ENCODE results near the gene PHGDH. TPM values are rescaled to one million over a fixed set of nuclear protein-coding genes. Genes with fewer than 3 reads are reported as not detected.

Gene PHGDH
- total and polyA plus RNA-seq, 10 donors = 1.1 to 24.6 (median 5.5) TPM

DNA sequence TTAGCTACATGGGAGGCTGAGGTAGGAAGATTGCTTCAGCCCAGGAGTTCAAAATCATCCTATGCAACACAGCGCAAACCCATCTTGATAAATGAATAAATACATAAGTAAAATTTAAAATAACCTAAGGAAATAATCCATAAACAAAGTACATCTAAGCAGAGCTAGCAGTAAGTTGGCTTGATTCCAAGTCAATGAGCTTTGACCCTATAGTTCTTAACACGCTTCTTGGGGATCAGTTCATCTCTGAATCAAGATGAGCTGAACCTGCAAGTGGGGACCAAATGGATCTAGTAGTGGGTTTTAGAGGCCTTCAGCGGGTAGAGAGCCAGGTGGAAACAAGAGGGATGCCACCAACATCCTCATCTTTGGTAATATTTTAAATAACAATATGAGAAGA, 31.5 kb upstream of the PHGDH start:
- H3K27ac ChIP-seq = no peak overlapping the region
- intact Hi-C loops (cut with DNase I; ENCODE audit: low total_unique reads) = no loop called here
- H3K4me3 ChIP-seq = no peak overlapping the region
- peaks cover 0 to 13% (median 0%) of the 10 kb centered on the region in 7 donors for H3K27me3 ChIP-seq (replicated peaks in 1 of 7)
- TF ChIP-seq POLR2AphosphoS5 (IDR thresholded peaks at IDR 0.05) (no peak), POLR2A (IDR thresholded peaks at IDR 0.05) (no peak)
- TF ChIP-seq, protein P1, sequence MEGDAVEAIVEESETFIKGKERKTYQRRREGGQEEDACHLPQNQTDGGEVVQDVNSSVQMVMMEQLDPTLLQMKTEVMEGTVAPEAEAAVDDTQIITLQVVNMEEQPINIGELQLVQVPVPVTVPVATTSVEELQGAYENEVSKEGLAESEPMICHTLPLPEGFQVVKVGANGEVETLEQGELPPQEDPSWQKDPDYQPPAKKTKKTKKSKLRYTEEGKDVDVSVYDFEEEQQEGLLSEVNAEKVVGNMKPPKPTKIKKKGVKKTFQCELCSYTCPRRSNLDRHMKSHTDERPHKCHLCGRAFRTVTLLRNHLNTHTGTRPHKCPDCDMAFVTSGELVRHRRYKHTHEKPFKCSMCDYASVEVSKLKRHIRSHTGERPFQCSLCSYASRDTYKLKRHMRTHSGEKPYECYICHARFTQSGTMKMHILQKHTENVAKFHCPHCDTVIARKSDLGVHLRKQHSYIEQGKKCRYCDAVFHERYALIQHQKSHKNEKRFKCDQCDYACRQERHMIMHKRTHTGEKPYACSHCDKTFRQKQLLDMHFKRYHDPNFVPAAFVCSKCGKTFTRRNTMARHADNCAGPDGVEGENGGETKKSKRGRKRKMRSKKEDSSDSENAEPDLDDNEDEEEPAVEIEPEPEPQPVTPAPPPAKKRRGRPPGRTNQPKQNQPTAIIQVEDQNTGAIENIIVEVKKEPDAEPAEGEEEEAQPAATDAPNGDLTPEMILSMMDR (IDR thresholded peaks at IDR 0.05 in 8 of 11, conservative IDR thresholded peaks at IDR 0.05 in 3 of 11) = no peak
- WGBS, 5 donors = 89 to 94% (median 91%) methylated on average over 3 of the region's 3 CpGs
- H3K9me3 ChIP-seq = no peaks in the 10 kb centered on the region
- no peaks in the 10 kb centered on the region for H3K36me3 ChIP-seq
- peaks cover 0 to 8% (median 6%) of the 10 kb centered on the region in 6 donors for H3K4me1 ChIP-seq
- DNase-seq = no peak

DNA sequence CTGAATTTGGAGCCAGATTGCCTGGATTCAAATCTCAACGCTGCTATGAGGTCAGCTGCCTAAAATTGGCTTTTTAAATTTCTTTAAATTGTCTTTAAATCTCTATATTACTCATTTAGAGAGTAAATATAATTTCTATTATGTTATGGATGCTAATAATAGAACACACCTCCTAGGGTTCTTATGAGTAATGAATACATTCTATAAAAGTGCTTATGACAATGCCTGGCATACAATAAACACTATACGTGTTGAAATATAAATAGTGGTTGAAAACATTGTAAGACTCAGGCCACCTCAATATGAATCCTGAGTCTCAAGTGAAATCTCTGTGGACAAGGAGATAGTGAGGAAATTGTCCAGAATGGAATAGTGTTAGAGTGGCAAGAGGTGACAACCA, 31.0 kb upstream of the PHGDH start:
- H3K9me3 ChIP-seq = no peaks in the 10 kb centered on the region
- H3K27me3 ChIP-seq (replicated peaks in 1 of 7) = peaks cover 0 to 8% (median 0%) of the 10 kb centered on the region in 7 donors
- peaks cover 0 to 3% (median under 1%) of the 10 kb centered on the region in 6 donors for H3K4me1 ChIP-seq
- no peak overlapping the region for H3K27ac ChIP-seq
- no peak overlapping the region for H3K4me3 ChIP-seq
- WGBS, 5 donors = 79 to 87% (median 84%) methylated on average over 2 of the region's 2 CpGs
- no peaks in the 10 kb centered on the region for H3K36me3 ChIP-seq
- no peak for DNase-seq
- TF ChIP-seq POLR2A (IDR thresholded peaks at IDR 0.05) (no peak), POLR2AphosphoS5 (IDR thresholded peaks at IDR 0.05) (no peak)
- TF ChIP-seq, protein P1 (IDR thresholded peaks at IDR 0.05 in 8 of 11, conservative IDR thresholded peaks at IDR 0.05 in 3 of 11) = no peak
- intact Hi-C loops (cut with DNase I; ENCODE audit: low total_unique reads) = no loop called here

DNA sequence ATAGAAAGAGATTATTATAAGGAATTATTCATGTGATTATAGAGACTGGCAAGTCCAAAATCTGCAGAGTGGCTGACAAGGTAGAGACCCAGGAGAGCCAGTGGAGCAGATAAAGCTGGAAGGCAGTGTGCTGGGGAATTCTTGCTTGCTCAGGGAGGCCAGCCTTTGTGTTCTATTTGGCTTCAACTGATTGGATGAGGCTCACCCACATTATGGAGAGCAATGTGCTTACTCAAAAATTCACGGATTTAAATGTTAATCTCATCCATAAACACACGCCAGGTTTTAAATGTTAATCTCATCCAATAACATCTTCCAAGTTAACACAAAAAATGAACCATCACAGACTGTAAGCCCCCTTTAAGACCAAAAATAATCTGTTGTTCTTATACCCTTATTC, 30.2 kb upstream of the PHGDH start:
- H3K4me3 ChIP-seq = no peak overlapping the region
- no peaks in the 10 kb centered on the region for H3K4me1 ChIP-seq
- H3K27me3 ChIP-seq (replicated peaks in 1 of 7) = peaks cover 0 to 4% (median 0%) of the 10 kb centered on the region in 7 donors
- no peak for DNase-seq
- WGBS, 5 donors = 83 to 93% (median 87%) methylated on average over 2 of the region's 2 CpGs
- no peaks in the 10 kb centered on the region for H3K9me3 ChIP-seq
- no peaks in the 10 kb centered on the region for H3K36me3 ChIP-seq
- intact Hi-C loops (cut with DNase I; ENCODE audit: low total_unique reads) = no loop called here
- TF ChIP-seq POLR2AphosphoS5 (IDR thresholded peaks at IDR 0.05) (no peak), POLR2A (IDR thresholded peaks at IDR 0.05) (no peak)
- TF ChIP-seq, protein P1 (IDR thresholded peaks at IDR 0.05 in 8 of 11, conservative IDR thresholded peaks at IDR 0.05 in 3 of 11) = no peak
- no peak overlapping the region for H3K27ac ChIP-seq

DNA sequence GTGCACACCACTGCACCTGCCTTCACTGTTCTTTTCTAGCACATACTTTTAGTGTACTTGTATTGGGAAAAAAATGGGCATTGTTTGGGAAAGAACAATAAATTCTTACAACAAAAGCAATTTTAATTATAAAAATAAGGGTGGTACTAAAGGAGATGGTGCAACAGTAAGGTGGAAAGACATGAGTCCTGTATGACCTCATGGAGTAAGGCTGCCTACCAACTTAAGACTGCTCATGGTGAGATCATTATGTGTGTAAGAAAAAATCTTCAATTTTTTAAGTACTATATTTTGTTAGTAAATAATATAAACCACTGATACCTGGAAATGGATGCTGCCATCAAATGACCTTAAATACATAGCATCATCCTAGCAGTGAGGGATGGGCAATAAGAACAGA, 29.6 kb upstream of the PHGDH start:
- no peak overlapping the region for H3K27ac ChIP-seq
- H3K27me3 ChIP-seq (replicated peaks in 1 of 7) = peaks cover 0 to 4% (median 0%) of the 10 kb centered on the region in 7 donors
- no peaks in the 10 kb centered on the region for H3K36me3 ChIP-seq
- TF ChIP-seq POLR2A (IDR thresholded peaks at IDR 0.05) (no peak), POLR2AphosphoS5 (IDR thresholded peaks at IDR 0.05) (no peak)
- TF ChIP-seq, protein P1 (IDR thresholded peaks at IDR 0.05 in 8 of 11, conservative IDR thresholded peaks at IDR 0.05 in 3 of 11) = no peak
- intact Hi-C loops (cut with DNase I; ENCODE audit: low total_unique reads) = no loop called here
- no peaks in the 10 kb centered on the region for H3K9me3 ChIP-seq
- no peak overlapping the region for H3K4me3 ChIP-seq
- no peaks in the 10 kb centered on the region for H3K4me1 ChIP-seq
- DNase-seq = no peak
